B cell (primary cell): ENCODE results near the gene NPHS2. TPM values are rescaled to one million over a fixed set of nuclear protein-coding genes. Genes with fewer than 3 reads are reported as not detected.
A peak's percentile ranks its signal among the peaks of the same experiment; 100 is the strongest.

Experiments
- ATAC-seq: fragments of 200-7000 bp; cut with Tn5 transposase; one replicate; pipeline ENCODE4 v1.10.0; 2021; ENCODE audit warnings: low read depth, mild to moderate bottlenecking, moderate number of reproducible peaks, moderate library complexity
- CTCF ChIA-PET: fragments of 350-600 bp; sonication (Branson Sonifier 250); formaldehyde crosslinking; loops from one replicate; lab custom pipeline; 2021; ENCODE audit warnings: antibody characterized with exemption, inconsistent platforms; lab: Charles Lee
- POLR2A ChIA-PET: fragments of 350-600 bp; sonication (Branson Sonifier 250); formaldehyde crosslinking; loops from one replicate; lab custom pipeline; 2021; ENCODE audit warnings: antibody characterized with exemption; lab: Charles Lee
- DNase-seq: peaks from one replicate; pipeline ENCODE4 v3.0.0; 2013
- H2AFZ ChIP-seq: 2 replicates; pipeline ENCODE4 v1.6.1; 2012; ENCODE audit warnings: mild to moderate bottlenecking, low read depth, low read length; ENCODE audit not compliant: insufficient read depth, poor library complexity, severe bottlenecking
- H3K27ac ChIP-seq, 2 donors: 1 replicate in 1 of 2; 2 replicates in 1 of 2; pipeline ENCODE4 v1.5.1; 2012 to 2013; ENCODE audit warnings: low read length in 2 of 2, mild to moderate bottlenecking in 2 of 2, moderate library complexity in 1 of 2
- H3K27me3 ChIP-seq, 4 experiments: fragments of 200-600 bp in 1 of 4; sonication (generic) in 1 of 4; replicated peaks in 1 of 4; 1 replicate in 2 of 4; 2 replicates in 2 of 4; pipeline versions ENCODE4 v1.6.1 to v1.7.0; 2013 to 2016; ENCODE audit warnings: low read length in 3 of 4, mild to moderate bottlenecking in 2 of 4, mixed read lengths in 1 of 4, moderate library complexity in 1 of 4; ENCODE audit not compliant: insufficient read depth in 4 of 4, control insufficient read depth in 3 of 4; ENCODE audit errors: control extremely low read depth in 1 of 4
- H3K36me3 ChIP-seq, 2 experiments: replicated peaks in 1 of 2; 1 replicate in 1 of 2; 2 replicates in 1 of 2; pipeline versions ENCODE4 v1.6.1 to v1.7.1; 2013; ENCODE audit warnings: low read length in 1 of 2; ENCODE audit not compliant: insufficient read depth in 2 of 2, control insufficient read depth in 1 of 2; ENCODE audit errors: control extremely low read depth in 1 of 2, extremely low read depth in 1 of 2
- H3K4me1 ChIP-seq, 2 donors: fragments of 200-600 bp in 1 of 2; sonication (generic) in 1 of 2; 1 replicate in 1 of 2; 2 replicates in 1 of 2; pipeline versions ENCODE4 v1.5.1 to v1.6.1; 2013 to 2017; ENCODE audit warnings: low read length in 2 of 2; ENCODE audit not compliant: control insufficient read depth in 2 of 2, insufficient read depth in 2 of 2
- H3K4me2 ChIP-seq: replicated peaks from 2 replicates; pipeline ENCODE3; 2012; ENCODE audit warnings: mild to moderate bottlenecking, low read depth, low read length; ENCODE audit not compliant: poor library complexity, severe bottlenecking
- H3K4me3 ChIP-seq, 5 experiments: fragments of 200-600 bp in 1 of 5; sonication (generic) in 1 of 5; 1 replicate in 3 of 5; 2 replicates in 2 of 5; pipeline versions ENCODE4 v1.5.1 to v1.7.0; 2011 to 2016; ENCODE audit warnings: low read length in 4 of 5, mild to moderate bottlenecking in 4 of 5, low read depth in 2 of 5, control low read depth in 1 of 5, moderate library complexity in 1 of 5; ENCODE audit not compliant: insufficient read depth in 1 of 5; ENCODE audit errors: control extremely low read depth in 1 of 5, extremely low read depth in 1 of 5
- H3K79me2 ChIP-seq: fragments of 200-600 bp; sonication (generic); one replicate; pipeline ENCODE4 v1.6.0; 2016; ENCODE audit warnings: low read length; ENCODE audit not compliant: control insufficient read depth, insufficient read depth
- H3K9ac ChIP-seq: fragments of 200-600 bp; sonication (generic); 2 replicates; pipeline ENCODE4 v1.6.1; 2017; ENCODE audit warnings: mild to moderate bottlenecking, low read length, moderate library complexity
- H3K9me3 ChIP-seq, 3 donors: one replicate each; pipeline versions ENCODE4 v1.6.1 to v1.7.1; 2013; ENCODE audit warnings: low read length in 2 of 3; ENCODE audit not compliant: control insufficient read depth in 2 of 3, insufficient read depth in 1 of 3; ENCODE audit errors: control extremely low read depth in 1 of 3
- H4K20me1 ChIP-seq: 2 replicates; pipeline ENCODE4 v1.6.0; 2012; ENCODE audit warnings: mild to moderate bottlenecking, low read length; ENCODE audit not compliant: insufficient read depth, control insufficient read depth, poor library complexity, severe bottlenecking
- H3K27ac Mint-ChIP-seq: one replicate; pipeline ENCODE4 v1.8.0; 2021; ENCODE audit warnings: mixed read lengths
- H3K27me3 Mint-ChIP-seq: one replicate; pipeline ENCODE4 v1.8.0; 2021; ENCODE audit warnings: mixed read lengths
- H3K4me1 Mint-ChIP-seq: one replicate; pipeline ENCODE4 v1.8.0; 2021; ENCODE audit warnings: mixed read lengths
- H3K4me3 Mint-ChIP-seq: one replicate; pipeline ENCODE4 v1.8.0; 2021; ENCODE audit warnings: mixed read lengths
- H3K9me3 Mint-ChIP-seq: one replicate; pipeline ENCODE4 v1.8.0; 2022; ENCODE audit warnings: mixed read lengths; ENCODE audit not compliant: insufficient read depth
- CTCF ChIP-seq: fragments of 200-600 bp; IDR thresholded peaks from one replicate; pipeline ENCODE4 v1.8.0; 2022; ENCODE audit warnings: antibody characterized with exemption, mild to moderate bottlenecking
- EZH2 ChIP-seq: IDR thresholded peaks from 2 replicates; pipeline ENCODE4 v1.6.1; 2012; ENCODE audit warnings: borderline replicate concordance, low read depth, mild to moderate bottlenecking, moderate library complexity, low read length; ENCODE audit not compliant: insufficient read depth, poor library complexity, severe bottlenecking
- WGBS: methylation state at CpG from one replicate; pipeline ENCODE4 v1.1.5; 2013; ENCODE audit warnings: missing lambda C conversion rate; ENCODE audit not compliant: insufficient coverage; 5-methylcytosine and 5-hydroxymethylcytosine counted together
- intact Hi-C: fragments of 100-400 bp; cut with micrococcal nuclease; formaldehyde crosslinking; loops from one replicate; pipeline ENCODE4 v1.10.0; 2022
- polyA plus RNA-seq: library from polyadenylated mRNA; depleted of rRNA; stranded (reverse); fragments of >200 nt; gene quantifications from 2 replicates; pipeline ENCODE4 v1.2.3, GENCODE V29; 2012
- total RNA-seq, 2 donors: library from RNA; stranded (reverse); fragments of 120-200 nt in 1 of 2; gene quantifications; 1 replicate in 1 of 2; 2 replicates in 1 of 2; pipeline versions ENCODE4 v1.2.3 to v1.2.4, GENCODE V29; 2013 to 2022

NPHS2 gene
- total and polyA plus RNA-seq, 2 donors (not counting 1 experiment from before 2014, with no cell fraction given), result not detected

GRCh38 chr1:179583771-179584320 is 8.1 kb upstream of the NPHS2 start:
- Histone ChIP-seq H3K36me3 (no peaks in the 10 kb centered on the region), H3K9ac (no peak overlapping the region), H4K20me1 (no peaks in the 10 kb centered on the region), H3K4me3 (no peak overlapping the region), H2AFZ (no peak overlapping the region), H3K4me2 (no peak overlapping the region), H3K79me2 (no peaks in the 10 kb centered on the region), H3K9me3 (peaks cover 0 to 15% (median 0%) of the 10 kb centered on the region in 3 donors), H3K27ac (no peak overlapping the region), H3K4me1 (no peaks in the 10 kb centered on the region), H3K27me3 (peaks cover 0 to 17% (median 6%) of the 10 kb centered on the region in 4 experiments)
- POLR2A ChIA-PET, result no interaction called here
- DNase-seq, result no peak
- Mint-ChIP-seq H3K4me3 (no peak overlapping the region), H3K9me3 (no peaks in the 10 kb centered on the region), H3K27ac (no peak overlapping the region), H3K4me1 (no peaks in the 10 kb centered on the region), H3K27me3 (peaks cover 57% of the 10 kb centered on the region)
- TF ChIP-seq CTCF, result no peak
- CTCF ChIA-PET, result interaction anchor here (1.4 kb wide), 1 partner anchor 15 kb away, joined by 4 read pairs; no protein-coding TSS in a partner anchor
- intact Hi-C loops, result no loop called here
- no peak for ATAC-seq
- 100% methylated on average over 1 of the region's 5 CpGs for WGBS

DNA sequence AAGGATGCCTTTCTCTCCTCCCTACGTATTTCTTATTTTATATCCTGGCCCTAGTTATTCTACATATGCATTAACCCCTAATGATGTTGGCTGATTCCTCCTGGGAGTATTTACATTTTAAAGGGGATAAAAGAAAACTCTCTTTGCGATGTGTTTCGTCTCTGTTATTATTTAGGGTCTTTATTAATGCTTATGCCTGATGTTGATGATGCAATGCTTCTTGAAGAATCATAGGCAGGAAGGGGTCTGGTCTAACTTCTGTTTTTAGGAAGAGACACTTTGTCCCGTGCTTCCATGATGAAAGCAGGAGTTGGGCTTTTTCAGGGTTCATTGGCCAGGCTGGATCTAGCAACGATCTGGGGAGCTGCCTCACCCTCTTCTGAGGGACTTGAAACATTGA is 761 bp upstream of the NPHS2 start:
- Histone ChIP-seq H3K36me3 (no peaks in the 10 kb centered on the region), H3K4me3 (peak overlapping the region in 1 of 5 experiments; percentile 5), H4K20me1 (no peaks in the 10 kb centered on the region), H3K9me3 (peaks cover 0 to 5% (median 0%) of the 10 kb centered on the region in 3 donors), H3K4me1 (peaks cover 0 to 4% of the 10 kb centered on the region in 2 donors), H3K79me2 (no peaks in the 10 kb centered on the region), H3K9ac (no peak overlapping the region), H2AFZ (no peak overlapping the region), H3K27me3 (peaks cover 0 to 30% (median 17%) of the 10 kb centered on the region in 4 experiments), H3K27ac (no peak overlapping the region), H3K4me2 (peak overlapping the region; percentile 23)
- no peak for TF ChIP-seq EZH2
- no peak for TF ChIP-seq CTCF
- Mint-ChIP-seq H3K27me3 (peaks cover 66% of the 10 kb centered on the region), H3K4me1 (peaks cover 5% of the 10 kb centered on the region), H3K4me3 (peak overlapping the region; percentile 53), H3K27ac (no peak overlapping the region), H3K9me3 (no peaks in the 10 kb centered on the region)
- DNase-seq, result no peak
- WGBS, result 23% methylated on average over 2 of the region's 5 CpGs
- CTCF ChIA-PET, result no interaction called here
- intact Hi-C loops, result no loop called here
- ATAC-seq, result no peak
- POLR2A ChIA-PET, result no interaction called here
